Measurements from ENCODE around the gene DIPK1B. TPM values are rescaled to one million over a fixed set of nuclear protein-coding genes. Genes with fewer than 3 reads are reported as not detected.
"Not testable (repeated sequence)": the region's sequence is repeated elsewhere in the genome, so short reads cannot be mapped to it uniquely, and the experiment has no call there.

Gene DIPK1B
- total RNA-seq, 1 experiment from 2014 or later, result 26.3 TPM

- peaks cover under 1% of the 10 kb centered on the region; the same call in 1 of the 2 replicates for H3K4me1 ChIP-seq (ENCODE audit: insufficient read depth, low read length)
- no peak for TF ChIP-seq EZH2phosphoT487 (IDR thresholded peaks at IDR 0.05; ENCODE audit: borderline replicate concordance, low read length)
- TF ChIP-seq CTCF (conservative IDR thresholded peaks at IDR 0.05; ENCODE audit: low read depth, low read length), result no peak
- TF ChIP-seq EZH2 (IDR thresholded peaks at IDR 0.05; ENCODE audit: low read length, unreplicated experiment), result no peak
- no peak overlapping the region for H2AFZ ChIP-seq (ENCODE audit: low read length)
- H3K36me3 ChIP-seq (ENCODE audit: low read depth, low read length), result no peaks in the 10 kb centered on the region
- H3K4me2 ChIP-seq (ENCODE audit: low read length), result no peak overlapping the region
- no peak for DNase-seq
- H3K9ac ChIP-seq (ENCODE audit: low read length), result no peak overlapping the region
- H3K9me3 ChIP-seq (ENCODE audit: low read length), result no peaks in the 10 kb centered on the region
- H4K20me1 ChIP-seq (ENCODE audit: low read length), result no peaks in the 10 kb centered on the region
- H3K27ac ChIP-seq (ENCODE audit: low read length), result no peak overlapping the region
- ChIA-PET CTCF (no interaction called here), POLR2A (ENCODE audit: unreplicated experiment) (no interaction called here)
- ATAC-seq, result no peak
- no peaks in the 10 kb centered on the region for H3F3A ChIP-seq (ENCODE audit: low read length, unreplicated experiment)
- H3K79me2 ChIP-seq (ENCODE audit: low read length), result no peaks in the 10 kb centered on the region
- H3K4me3 ChIP-seq (ENCODE audit: low read length), result no peak overlapping the region
- intact Hi-C loops (cut with micrococcal nuclease), result no loop called here
- H3K9me2 ChIP-seq (replicated peaks; ENCODE audit: low read length), result no peaks in the 10 kb centered on the region
- no peaks in the 10 kb centered on the region for H3K27me3 ChIP-seq (ENCODE audit: low read length)
- no TSS peak for BruUV-seq (replicated peaks)
These were observed 11.3 kb upstream of the DIPK1B start for GRCh38 chr9:136700959-136701667.

- Histone ChIP-seq H3K27ac (ENCODE audit: low read length) (no peak overlapping the region), H3K36me3 (ENCODE audit: low read depth, low read length) (no peaks in the 10 kb centered on the region), H3K9ac (ENCODE audit: low read length) (no peak overlapping the region), H3F3A (ENCODE audit: low read length, unreplicated experiment) (no peaks in the 10 kb centered on the region), H3K4me2 (ENCODE audit: low read length) (no peak overlapping the region), H3K4me1 (ENCODE audit: insufficient read depth, low read length) (no peaks in the 10 kb centered on the region), H3K79me2 (ENCODE audit: low read length) (no peaks in the 10 kb centered on the region), H4K20me1 (ENCODE audit: low read length) (no peaks in the 10 kb centered on the region), H3K9me2 (replicated peaks; ENCODE audit: low read length) (no peaks in the 10 kb centered on the region), H3K9me3 (ENCODE audit: low read length) (no peaks in the 10 kb centered on the region), H3K27me3 (ENCODE audit: low read length) (no peaks in the 10 kb centered on the region), H3K4me3 (ENCODE audit: low read length) (no peak overlapping the region), H2AFZ (ENCODE audit: low read length) (no peak overlapping the region)
- BruUV-seq (replicated peaks), result no TSS peak
- intact Hi-C loops (cut with micrococcal nuclease), result no loop called here
- CTCF ChIA-PET, result no interaction called here
- TF ChIP-seq CTCF (conservative IDR thresholded peaks at IDR 0.05; ENCODE audit: low read depth, low read length), result no peak
- no peak for TF ChIP-seq EZH2phosphoT487 (IDR thresholded peaks at IDR 0.05; ENCODE audit: borderline replicate concordance, low read length)
- TF ChIP-seq EZH2 (IDR thresholded peaks at IDR 0.05; ENCODE audit: low read length, unreplicated experiment), result no peak
- DNase-seq, result no peak
- POLR2A ChIA-PET (ENCODE audit: unreplicated experiment), result no interaction called here
- no peak for ATAC-seq
These were observed 10.7 kb upstream of the DIPK1B start for GRCh38 chr9:136701668-136702053.

- H3K36me3 ChIP-seq (ENCODE audit: low read depth, low read length), result no peaks in the 10 kb centered on the region
- DNase-seq (no peak), ATAC-seq (no peak)
- no peak overlapping the region for H2AFZ ChIP-seq (ENCODE audit: low read length)
- H3F3A ChIP-seq (ENCODE audit: low read length, unreplicated experiment), result no peaks in the 10 kb centered on the region
- CTCF ChIA-PET, result no interaction called here
- no peak overlapping the region for H3K27ac ChIP-seq (ENCODE audit: low read length)
- no TSS peak for BruUV-seq (replicated peaks)
- H3K27me3 ChIP-seq (ENCODE audit: low read length), result no peaks in the 10 kb centered on the region
- H4K20me1 ChIP-seq (ENCODE audit: low read length), result no peaks in the 10 kb centered on the region
- no peak overlapping the region for H3K4me2 ChIP-seq (ENCODE audit: low read length)
- no peaks in the 10 kb centered on the region for H3K9me2 ChIP-seq (replicated peaks; ENCODE audit: low read length)
- TF ChIP-seq EZH2 (IDR thresholded peaks at IDR 0.05; ENCODE audit: low read length, unreplicated experiment) (no peak), EZH2phosphoT487 (IDR thresholded peaks at IDR 0.05; ENCODE audit: borderline replicate concordance, low read length) (no peak), CTCF (conservative IDR thresholded peaks at IDR 0.05; ENCODE audit: low read depth, low read length) (no peak)
- no peak overlapping the region for H3K4me3 ChIP-seq (ENCODE audit: low read length)
- POLR2A ChIA-PET (ENCODE audit: unreplicated experiment), result no interaction called here
- no peaks in the 10 kb centered on the region for H3K4me1 ChIP-seq (ENCODE audit: insufficient read depth, low read length)
- H3K9ac ChIP-seq (ENCODE audit: low read length), result no peak overlapping the region
- H3K79me2 ChIP-seq (ENCODE audit: low read length), result no peaks in the 10 kb centered on the region
- intact Hi-C loops (cut with micrococcal nuclease), result no loop called here
- no peaks in the 10 kb centered on the region for H3K9me3 ChIP-seq (ENCODE audit: low read length)
These were observed 9.0 kb upstream of the DIPK1B start for GRCh38 chr9:136703276-136703860.

GRCh38 chr9:136704741-136705140 lies 7.6 kb upstream of the DIPK1B start:
- H3K36me3 ChIP-seq (ENCODE audit: low read depth, low read length); CTCF ChIA-PET; H3K4me3 ChIP-seq (ENCODE audit: low read length); H3K27ac ChIP-seq (ENCODE audit: low read length); H3K9ac ChIP-seq (ENCODE audit: low read length); H4K20me1 ChIP-seq (ENCODE audit: low read length); intact Hi-C loops (cut with micrococcal nuclease); H3K9me2 ChIP-seq (replicated peaks; ENCODE audit: low read length); H3K4me2 ChIP-seq (ENCODE audit: low read length); DNase-seq; POLR2A ChIA-PET (ENCODE audit: unreplicated experiment); H3K79me2 ChIP-seq (ENCODE audit: low read length); H3K9me3 ChIP-seq (ENCODE audit: low read length); H3K27me3 ChIP-seq (ENCODE audit: low read length); H3K4me1 ChIP-seq (ENCODE audit: insufficient read depth, low read length); H3F3A ChIP-seq (ENCODE audit: low read length, unreplicated experiment); BruUV-seq (replicated peaks); H2AFZ ChIP-seq (ENCODE audit: low read length); ATAC-seq: not testable (repeated sequence)
